ENCODE data around the gene MAGEB3.
"Not testable (repeated sequence)": the region's sequence is repeated elsewhere in the genome, so short reads cannot be mapped to it uniquely, and the experiment has no call there.

The MAGEB3 gene

GRCh38 chrX:30230395-30230794 is at the start of gene MAGEB3:
TSS of gene MAGEB3 (plus strand) at chrX:30230657. CDS start at chrX:30235925, 5,268 bp downstream.
- DNase-seq: no peak

GRCh38 chrX:30181353-30181752 is 49.1 kb upstream of the MAGEB3 start:
- no peak for DNase-seq

- no peak for DNase-seq
Measured at GRCh38 chrX:30183554-30183953, 46.9 kb upstream of the MAGEB3 start.

- no peak for DNase-seq
Measured at GRCh38 chrX:30190426-30190825, 40.0 kb upstream of the MAGEB3 start.

GRCh38 chrX:30193910-30194309 is 36.5 kb upstream of the MAGEB3 start:
- DNase-seq: not testable (repeated sequence)

- DNase-seq: no peak
Measured at GRCh38 chrX:30196322-30196721, 34.1 kb upstream of the MAGEB3 start.

GRCh38 chrX:30212172-30212571 is 18.3 kb upstream of the MAGEB3 start:
- no peak for DNase-seq

- no peak for DNase-seq
Measured at GRCh38 chrX:30215357-30215843, 15.1 kb upstream of the MAGEB3 start, which contains the start of gene MAGEB2. TSS of gene MAGEB2 (plus strand) at chrX:30215563. CDS start at chrX:30218581, 3,018 bp downstream.

- DNase-seq: no peak
Measured at GRCh38 chrX:30217465-30217864, 13.0 kb upstream of the MAGEB3 start.

- no peak for DNase-seq
Measured at GRCh38 chrX:30219372-30219771, 11.1 kb upstream of the MAGEB3 start.

GRCh38 chrX:30220661-30221060 is 9.8 kb upstream of the MAGEB3 start:
- DNase-seq: no peak

- DNase-seq: no peak
Measured at GRCh38 chrX:30224536-30224935, 5.9 kb upstream of the MAGEB3 start.

GRCh38 chrX:30228526-30228925 is 1.9 kb upstream of the MAGEB3 start:
- no peak for DNase-seq

GRCh38 chrX:30241724-30242415 is 11.4 kb downstream of the MAGEB3 start, which contains the start of gene MAGEB4:
TSS of gene MAGEB4 (plus strand) at chrX:30242000. CDS start at chrX:30242136, 136 bp downstream.
- no peak for DNase-seq

- no peak for DNase-seq
Measured at GRCh38 chrX:30246769-30247489, 16.5 kb downstream of the MAGEB3 start, which contains the start of gene MAGEB1. TSS of gene MAGEB1 (plus strand) at chrX:30247146. CDS start at chrX:30250494, 3,348 bp downstream.

- no peak for DNase-seq
Measured at GRCh38 chrX:30248854-30249253, 18.4 kb downstream of the MAGEB3 start.

- no peak for DNase-seq
Measured at GRCh38 chrX:30253257-30253656, 22.8 kb downstream of the MAGEB3 start.

GRCh38 chrX:30259927-30260326 is 29.5 kb downstream of the MAGEB3 start:
- DNase-seq: no peak

- DNase-seq: no peak
Measured at GRCh38 chrX:30261012-30261411, 30.6 kb downstream of the MAGEB3 start.

GRCh38 chrX:30262763-30263162 is 32.3 kb downstream of the MAGEB3 start:
- no peak for DNase-seq

- DNase-seq: no peak
Measured at GRCh38 chrX:30270639-30271038, 40.2 kb downstream of the MAGEB3 start.

GRCh38 chrX:30275498-30275897 is 45.0 kb downstream of the MAGEB3 start:
- no peak for DNase-seq

- no peak for DNase-seq
Measured at GRCh38 chrX:30278365-30278764, 47.9 kb downstream of the MAGEB3 start.

GRCh38 chrX:30280428-30280827 is 50.0 kb downstream of the MAGEB3 start:
- DNase-seq: no peak

Data from 8988T (cell line).